HEK293 (cell line): Measurements from ENCODE around the gene RSRP1.

Experiments used
- EGR2 ChIP-seq: fragments of 450-650 bp; formaldehyde crosslinking; IDR thresholded peaks from 2 replicates; pipeline ENCODE4 v1.5.1; 2016; ENCODE audit warnings: low read depth, missing biosample characterization, missing genetic modification characterization
- GLI4 ChIP-seq: fragments of 450-650 bp; formaldehyde crosslinking; IDR thresholded peaks from 2 replicates; pipeline ENCODE4 v1.5.1; 2016; ENCODE audit warnings: missing biosample characterization, missing genetic modification characterization
- GLIS2 ChIP-seq: fragments of 450-650 bp; formaldehyde crosslinking; IDR thresholded peaks from 2 replicates; pipeline ENCODE4 v1.5.1; 2016; ENCODE audit warnings: missing biosample characterization, missing genetic modification characterization
- KLF16 ChIP-seq: fragments of 450-650 bp; formaldehyde crosslinking; IDR thresholded peaks from 2 replicates; pipeline ENCODE4 v1.5.1; 2017; ENCODE audit warnings: missing biosample characterization, missing genetic modification characterization
- KLF8 ChIP-seq: fragments of 450-650 bp; formaldehyde crosslinking; IDR thresholded peaks from 2 replicates; pipeline ENCODE4 v1.5.1; 2016; ENCODE audit warnings: missing biosample characterization, missing genetic modification characterization
- KLF9 ChIP-seq: fragments of 450-650 bp; formaldehyde crosslinking; IDR thresholded peaks from 2 replicates; pipeline ENCODE4 v1.5.1; 2016; ENCODE audit warnings: missing biosample characterization, missing genetic modification characterization, low read depth
- MYNN ChIP-seq: fragments of 450-650 bp; formaldehyde crosslinking; IDR thresholded peaks from 2 replicates; pipeline ENCODE4 v1.5.1; 2016; ENCODE audit warnings: missing biosample characterization, missing genetic modification characterization, borderline replicate concordance
- SCRT1 ChIP-seq: fragments of 450-650 bp; formaldehyde crosslinking; IDR thresholded peaks from 2 replicates; pipeline ENCODE4 v1.5.1; 2016; ENCODE audit warnings: missing biosample characterization, missing genetic modification characterization, borderline replicate concordance
- SP7 ChIP-seq: fragments of 450-650 bp; formaldehyde crosslinking; IDR thresholded peaks from 2 replicates; pipeline ENCODE4 v1.5.1; 2016; ENCODE audit warnings: missing biosample characterization, missing genetic modification characterization
- YY1 ChIP-seq: fragments of 450-650 bp; formaldehyde crosslinking; IDR thresholded peaks from 2 replicates; pipeline ENCODE4 v1.5.1; 2018; ENCODE audit warnings: missing biosample characterization, missing genetic modification characterization
- ZBTB17 ChIP-seq: fragments of 450-650 bp; formaldehyde crosslinking; IDR thresholded peaks from 2 replicates; pipeline ENCODE4 v1.5.1; 2016; ENCODE audit warnings: missing biosample characterization, missing genetic modification characterization
- ZFHX2 ChIP-seq: fragments of 450-650 bp; formaldehyde crosslinking; conservative IDR thresholded peaks from 2 replicates; pipeline ENCODE4 v1.5.1; 2016; ENCODE audit warnings: missing biosample characterization, missing genetic modification characterization
- ZFP41 ChIP-seq: fragments of 450-650 bp; formaldehyde crosslinking; IDR thresholded peaks from 2 replicates; pipeline ENCODE4 v1.5.1; 2016; ENCODE audit warnings: missing biosample characterization, missing genetic modification characterization, borderline replicate concordance
- ZNF114 ChIP-seq: fragments of 450-650 bp; formaldehyde crosslinking; IDR thresholded peaks from 2 replicates; pipeline ENCODE4 v1.5.0; 2017; ENCODE audit warnings: missing biosample characterization, missing genetic modification characterization
- ZNF140 ChIP-seq: fragments of 450-650 bp; formaldehyde crosslinking; IDR thresholded peaks from 2 replicates; pipeline ENCODE4 v1.5.1; 2016; ENCODE audit warnings: missing biosample characterization, missing genetic modification characterization
- ZNF184 ChIP-seq: fragments of 450-650 bp; IDR thresholded peaks from 2 replicates; pipeline ENCODE4 v1.5.1; 2018; ENCODE audit warnings: missing biosample characterization, mild to moderate bottlenecking, missing genetic modification characterization
- ZNF214 ChIP-seq: fragments of 450-650 bp; formaldehyde crosslinking; IDR thresholded peaks from 2 replicates; pipeline ENCODE4 v1.5.1; 2017; ENCODE audit warnings: missing biosample characterization, mild to moderate bottlenecking, missing genetic modification characterization, borderline replicate concordance
- ZNF221 ChIP-seq: fragments of 450-650 bp; formaldehyde crosslinking; IDR thresholded peaks from 2 replicates; pipeline ENCODE4 v1.5.1; 2017; ENCODE audit warnings: missing biosample characterization, missing genetic modification characterization, borderline replicate concordance
- ZNF266 ChIP-seq: fragments of 450-650 bp; formaldehyde crosslinking; IDR thresholded peaks from 2 replicates; pipeline ENCODE4 v1.5.1; 2016; ENCODE audit warnings: missing biosample characterization, missing genetic modification characterization, low read depth
- ZNF366 ChIP-seq: fragments of 450-650 bp; formaldehyde crosslinking; conservative IDR thresholded peaks from 2 replicates; pipeline ENCODE4 v1.5.1; 2016; ENCODE audit warnings: missing biosample characterization, missing genetic modification characterization
- ZNF391 ChIP-seq: fragments of 450-650 bp; formaldehyde crosslinking; IDR thresholded peaks from 2 replicates; pipeline ENCODE4 v1.5.1; 2016; ENCODE audit warnings: low read depth, missing biosample characterization, missing genetic modification characterization, borderline replicate concordance
- ZNF404 ChIP-seq: fragments of 450-650 bp; formaldehyde crosslinking; IDR thresholded peaks from 2 replicates; pipeline ENCODE4 v1.5.1; 2017; ENCODE audit warnings: missing biosample characterization, missing genetic modification characterization
- ZNF521 ChIP-seq: fragments of 450-650 bp; formaldehyde crosslinking; IDR thresholded peaks from 2 replicates; pipeline ENCODE4 v1.5.1; 2017; ENCODE audit warnings: missing biosample characterization, mild to moderate bottlenecking, missing genetic modification characterization
- ZNF544 ChIP-seq: fragments of 450-650 bp; formaldehyde crosslinking; IDR thresholded peaks from 2 replicates; pipeline ENCODE4 v1.5.0; 2017; ENCODE audit warnings: missing biosample characterization, missing genetic modification characterization
- ZNF610 ChIP-seq: fragments of 450-650 bp; formaldehyde crosslinking; IDR thresholded peaks from 2 replicates; pipeline ENCODE4 v1.5.1; 2016; ENCODE audit warnings: missing biosample characterization, missing genetic modification characterization, borderline replicate concordance
- ZNF624 ChIP-seq: fragments of 450-650 bp; formaldehyde crosslinking; IDR thresholded peaks from 2 replicates; pipeline ENCODE4 v1.5.1; 2017; ENCODE audit warnings: missing biosample characterization, missing genetic modification characterization
- ZNF837 ChIP-seq: fragments of 450-650 bp; formaldehyde crosslinking; IDR thresholded peaks from 2 replicates; pipeline ENCODE4 v1.5.1; 2016; ENCODE audit warnings: missing biosample characterization, missing genetic modification characterization
- TF ChIP-seq, protein P1 (sequence below): fragments of 450-650 bp; formaldehyde crosslinking; IDR thresholded peaks from 2 replicates; pipeline ENCODE4 v1.5.1; 2016; ENCODE audit warnings: missing biosample characterization, missing genetic modification characterization
- TF ChIP-seq, protein P2 (sequence below): fragments of 450-650 bp; formaldehyde crosslinking; IDR thresholded peaks from 2 replicates; pipeline ENCODE4 v1.5.1; 2017; ENCODE audit warnings: missing biosample characterization, mild to moderate bottlenecking, missing genetic modification characterization, moderate library complexity
- TF ChIP-seq, protein P3 (sequence below): fragments of 450-650 bp; formaldehyde crosslinking; IDR thresholded peaks from 2 replicates; pipeline ENCODE4 v1.5.1; 2016; ENCODE audit warnings: missing biosample characterization, missing genetic modification characterization
- TF ChIP-seq, protein P4 (sequence below): fragments of 450-650 bp; formaldehyde crosslinking; IDR thresholded peaks from 2 replicates; pipeline ENCODE4 v1.5.1; 2016; ENCODE audit warnings: missing biosample characterization, missing genetic modification characterization

Gene RSRP1

DNA sequence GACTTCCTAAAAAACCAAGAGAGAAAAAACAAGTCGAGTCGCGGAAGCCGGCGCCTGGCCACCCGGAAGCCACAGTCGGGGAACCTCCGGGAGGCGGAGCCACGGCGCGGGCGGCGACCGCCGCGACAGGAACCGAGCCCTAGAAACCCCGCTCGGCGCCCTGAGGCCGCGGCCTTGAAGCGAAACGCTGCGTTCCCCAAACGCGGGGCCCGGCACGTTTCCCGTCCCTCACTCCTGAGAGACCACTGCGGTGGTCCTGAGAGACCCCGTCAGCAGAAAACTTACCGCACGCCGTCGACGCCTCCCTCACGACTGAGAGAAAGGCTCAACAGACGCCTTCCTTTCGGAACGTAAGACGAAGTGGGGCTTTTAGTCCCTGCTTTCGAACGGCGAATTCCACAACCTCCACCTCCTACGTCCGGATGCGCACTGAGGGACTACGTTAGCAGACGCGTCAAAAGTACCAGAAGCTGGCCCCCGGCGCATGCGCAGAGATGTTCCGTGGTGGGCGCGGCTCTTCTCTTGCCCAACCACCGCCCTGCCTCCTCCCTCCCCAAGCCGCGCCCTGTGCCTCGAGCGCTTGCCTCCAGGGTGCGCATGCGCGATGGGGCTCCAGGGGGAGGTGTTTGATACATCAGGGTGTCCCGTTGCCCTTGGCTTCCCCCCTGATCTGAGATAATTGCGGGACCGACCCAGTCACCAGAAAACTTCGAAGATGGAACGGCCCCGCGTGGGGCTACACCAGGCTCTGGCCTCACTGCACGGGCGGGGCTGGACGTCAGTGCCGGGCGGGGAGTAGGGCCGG, at the start of gene RSRP1 (continued):
- TF ChIP-seq, protein P1, sequence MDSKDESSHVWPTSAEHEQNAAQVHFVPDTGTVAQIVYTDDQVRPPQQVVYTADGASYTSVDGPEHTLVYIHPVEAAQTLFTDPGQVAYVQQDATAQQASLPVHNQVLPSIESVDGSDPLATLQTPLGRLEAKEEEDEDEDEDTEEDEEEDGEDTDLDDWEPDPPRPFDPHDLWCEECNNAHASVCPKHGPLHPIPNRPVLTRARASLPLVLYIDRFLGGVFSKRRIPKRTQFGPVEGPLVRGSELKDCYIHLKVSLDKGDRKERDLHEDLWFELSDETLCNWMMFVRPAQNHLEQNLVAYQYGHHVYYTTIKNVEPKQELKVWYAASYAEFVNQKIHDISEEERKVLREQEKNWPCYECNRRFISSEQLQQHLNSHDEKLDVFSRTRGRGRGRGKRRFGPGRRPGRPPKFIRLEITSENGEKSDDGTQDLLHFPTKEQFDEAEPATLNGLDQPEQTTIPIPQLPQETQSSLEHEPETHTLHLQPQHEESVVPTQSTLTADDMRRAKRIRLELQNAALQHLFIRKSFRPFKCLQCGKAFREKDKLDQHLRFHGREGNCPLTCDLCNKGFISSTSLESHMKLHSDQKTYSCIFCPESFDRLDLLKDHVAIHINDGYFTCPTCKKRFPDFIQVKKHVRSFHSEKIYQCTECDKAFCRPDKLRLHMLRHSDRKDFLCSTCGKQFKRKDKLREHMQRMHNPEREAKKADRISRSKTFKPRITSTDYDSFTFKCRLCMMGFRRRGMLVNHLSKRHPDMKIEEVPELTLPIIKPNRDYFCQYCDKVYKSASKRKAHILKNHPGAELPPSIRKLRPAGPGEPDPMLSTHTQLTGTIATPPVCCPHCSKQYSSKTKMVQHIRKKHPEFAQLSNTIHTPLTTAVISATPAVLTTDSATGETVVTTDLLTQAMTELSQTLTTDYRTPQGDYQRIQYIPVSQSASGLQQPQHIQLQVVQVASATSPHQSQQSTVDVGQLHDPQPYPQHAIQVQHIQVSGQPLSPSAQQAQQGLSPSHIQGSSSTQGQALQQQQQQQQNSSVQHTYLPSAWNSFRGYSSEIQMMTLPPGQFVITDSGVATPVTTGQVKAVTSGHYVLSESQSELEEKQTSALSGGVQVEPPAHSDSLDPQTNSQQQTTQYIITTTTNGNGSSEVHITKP, result peak; percentile 98
- TF ChIP-seq ZNF214 (no peak), KLF16 (peak; percentile 90), ZNF521 (tag by site-specific recombination) (no peak), ZNF837 (tag by site-specific recombination) (peak; percentile 73; the same call in 1 of the 2 replicates), ZNF610 (tag by site-specific recombination) (no peak), ZNF404 (no peak), SP7 (tag by site-specific recombination) (peak; percentile 91), KLF8 (tag by site-specific recombination) (peak; percentile 97), GLI4 (tag by site-specific recombination) (peak; percentile 54; the same call in 1 of the 2 replicates), ZNF544 (no peak), GLIS2 (tag by site-specific recombination) (peak; percentile 79), SCRT1 (no peak), ZNF391 (tag by site-specific recombination) (peak; percentile 98; the same call in 1 of the 2 replicates), ZNF366 (tag by site-specific recombination) (peak; percentile 46), ZNF266 (tag by site-specific recombination) (no peak), YY1 (peak; percentile 60), EGR2 (tag by site-specific recombination) (peak; percentile 67), ZBTB17 (tag by site-specific recombination) (peak; percentile 64), MYNN (peak; percentile 44; the same call in 1 of the 2 replicates), ZNF140 (tag by site-specific recombination) (no peak), ZNF221 (tag by site-specific recombination) (no peak), KLF9 (tag by site-specific recombination) (peak; percentile 99), ZNF184 (tag by site-specific recombination) (peak; percentile 79), ZFHX2 (tag by site-specific recombination) (peak; percentile 91), ZNF114 (tag by site-specific recombination) (no peak), ZFP41 (tag by site-specific recombination) (peak; percentile 76; the same call in 1 of the 2 replicates), ZNF624 (tag by site-specific recombination) (peak; percentile 90; the same call in 1 of the 2 replicates)
- TF ChIP-seq, protein P2, sequence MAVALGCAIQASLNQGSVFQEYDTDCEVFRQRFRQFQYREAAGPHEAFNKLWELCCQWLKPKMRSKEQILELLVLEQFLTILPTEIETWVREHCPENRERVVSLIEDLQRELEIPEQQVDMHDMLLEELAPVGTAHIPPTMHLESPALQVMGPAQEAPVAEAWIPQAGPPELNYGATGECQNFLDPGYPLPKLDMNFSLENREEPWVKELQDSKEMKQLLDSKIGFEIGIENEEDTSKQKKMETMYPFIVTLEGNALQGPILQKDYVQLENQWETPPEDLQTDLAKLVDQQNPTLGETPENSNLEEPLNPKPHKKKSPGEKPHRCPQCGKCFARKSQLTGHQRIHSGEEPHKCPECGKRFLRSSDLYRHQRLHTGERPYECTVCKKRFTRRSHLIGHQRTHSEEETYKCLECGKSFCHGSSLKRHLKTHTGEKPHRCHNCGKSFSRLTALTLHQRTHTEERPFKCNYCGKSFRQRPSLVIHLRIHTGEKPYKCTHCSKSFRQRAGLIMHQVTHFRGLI, result peak; percentile 68
- TF ChIP-seq, protein P3, sequence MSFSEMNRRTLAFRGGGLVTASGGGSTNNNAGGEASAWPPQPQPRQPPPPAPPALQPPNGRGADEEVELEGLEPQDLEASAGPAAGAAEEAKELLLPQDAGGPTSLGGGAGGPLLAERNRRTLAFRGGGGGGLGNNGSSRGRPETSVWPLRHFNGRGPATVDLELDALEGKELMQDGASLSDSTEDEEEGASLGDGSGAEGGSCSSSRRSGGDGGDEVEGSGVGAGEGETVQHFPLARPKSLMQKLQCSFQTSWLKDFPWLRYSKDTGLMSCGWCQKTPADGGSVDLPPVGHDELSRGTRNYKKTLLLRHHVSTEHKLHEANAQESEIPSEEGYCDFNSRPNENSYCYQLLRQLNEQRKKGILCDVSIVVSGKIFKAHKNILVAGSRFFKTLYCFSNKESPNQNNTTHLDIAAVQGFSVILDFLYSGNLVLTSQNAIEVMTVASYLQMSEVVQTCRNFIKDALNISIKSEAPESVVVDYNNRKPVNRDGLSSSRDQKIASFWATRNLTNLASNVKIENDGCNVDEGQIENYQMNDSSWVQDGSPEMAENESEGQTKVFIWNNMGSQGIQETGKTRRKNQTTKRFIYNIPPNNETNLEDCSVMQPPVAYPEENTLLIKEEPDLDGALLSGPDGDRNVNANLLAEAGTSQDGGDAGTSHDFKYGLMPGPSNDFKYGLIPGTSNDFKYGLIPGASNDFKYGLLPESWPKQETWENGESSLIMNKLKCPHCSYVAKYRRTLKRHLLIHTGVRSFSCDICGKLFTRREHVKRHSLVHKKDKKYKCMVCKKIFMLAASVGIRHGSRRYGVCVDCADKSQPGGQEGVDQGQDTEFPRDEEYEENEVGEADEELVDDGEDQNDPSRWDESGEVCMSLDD (tag by site-specific recombination), result peak; percentile 81
- TF ChIP-seq, protein P4, sequence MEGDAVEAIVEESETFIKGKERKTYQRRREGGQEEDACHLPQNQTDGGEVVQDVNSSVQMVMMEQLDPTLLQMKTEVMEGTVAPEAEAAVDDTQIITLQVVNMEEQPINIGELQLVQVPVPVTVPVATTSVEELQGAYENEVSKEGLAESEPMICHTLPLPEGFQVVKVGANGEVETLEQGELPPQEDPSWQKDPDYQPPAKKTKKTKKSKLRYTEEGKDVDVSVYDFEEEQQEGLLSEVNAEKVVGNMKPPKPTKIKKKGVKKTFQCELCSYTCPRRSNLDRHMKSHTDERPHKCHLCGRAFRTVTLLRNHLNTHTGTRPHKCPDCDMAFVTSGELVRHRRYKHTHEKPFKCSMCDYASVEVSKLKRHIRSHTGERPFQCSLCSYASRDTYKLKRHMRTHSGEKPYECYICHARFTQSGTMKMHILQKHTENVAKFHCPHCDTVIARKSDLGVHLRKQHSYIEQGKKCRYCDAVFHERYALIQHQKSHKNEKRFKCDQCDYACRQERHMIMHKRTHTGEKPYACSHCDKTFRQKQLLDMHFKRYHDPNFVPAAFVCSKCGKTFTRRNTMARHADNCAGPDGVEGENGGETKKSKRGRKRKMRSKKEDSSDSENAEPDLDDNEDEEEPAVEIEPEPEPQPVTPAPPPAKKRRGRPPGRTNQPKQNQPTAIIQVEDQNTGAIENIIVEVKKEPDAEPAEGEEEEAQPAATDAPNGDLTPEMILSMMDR, result no peak
